Measurements from ENCODE around the gene RCAN1.

Gene RCAN1

DNA sequence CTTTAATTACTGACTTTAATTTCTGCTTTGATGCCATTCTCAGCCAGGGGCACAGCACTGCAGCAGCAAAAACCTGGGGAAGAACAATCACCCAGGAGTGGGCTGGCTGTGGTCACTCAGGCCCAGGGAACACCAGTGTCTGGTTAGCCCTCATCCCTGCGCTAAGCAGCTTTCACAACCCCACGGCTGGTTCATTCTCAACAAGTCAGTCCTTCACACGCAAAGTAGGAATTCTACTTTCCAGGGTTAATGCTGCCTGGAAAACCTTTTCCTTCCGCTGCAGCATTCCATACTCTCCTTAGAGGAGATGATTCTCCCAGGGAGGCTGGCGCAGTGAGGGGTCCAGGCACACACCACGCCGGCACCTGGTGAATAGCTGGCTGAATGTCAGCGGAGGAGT is 78.6 kb downstream of the RCAN1 start:
- no peak for DNase-seq

GRCh38 chr21:34535886-34536285 is 79.0 kb downstream of the RCAN1 start:
- no peak for DNase-seq

GRCh38 chr21:34534522-34534921 is 80.4 kb downstream of the RCAN1 start:
- no peak for DNase-seq

GRCh38 chr21:34533938-34534337 is 81.0 kb downstream of the RCAN1 start:
- no peak for DNase-seq

GRCh38 chr21:34531399-34531798 is 83.5 kb downstream of the RCAN1 start:
- DNase-seq: no peak

GRCh38 chr21:34530261-34530660 is 84.7 kb downstream of the RCAN1 start:
- DNase-seq: no peak

DNA sequence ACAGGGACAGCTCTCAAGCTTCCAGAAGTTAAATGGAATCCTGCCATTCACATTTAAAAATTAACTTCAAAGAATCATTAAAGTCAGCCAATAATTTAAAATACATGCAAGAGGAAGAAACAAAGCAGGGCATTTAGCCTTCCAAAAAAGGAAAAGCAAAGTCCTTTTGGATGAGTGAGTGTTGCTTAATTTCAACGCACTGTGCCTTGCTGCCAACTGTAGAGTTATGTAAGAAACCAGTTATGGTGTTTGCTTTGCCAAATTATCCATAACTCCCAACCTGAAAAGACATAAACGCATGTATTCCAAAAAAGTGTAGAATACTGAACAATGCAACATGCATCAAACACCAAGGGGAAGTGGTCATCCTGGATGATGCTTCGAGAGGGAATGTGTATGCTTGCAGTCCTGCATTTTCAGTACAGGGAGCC is 86.8 kb downstream of the RCAN1 start:
- no peak for DNase-seq

GRCh38 chr21:34526618-34527290 is 88.2 kb downstream of the RCAN1 start:
- DNase-seq: peak; percentile 6

DNA sequence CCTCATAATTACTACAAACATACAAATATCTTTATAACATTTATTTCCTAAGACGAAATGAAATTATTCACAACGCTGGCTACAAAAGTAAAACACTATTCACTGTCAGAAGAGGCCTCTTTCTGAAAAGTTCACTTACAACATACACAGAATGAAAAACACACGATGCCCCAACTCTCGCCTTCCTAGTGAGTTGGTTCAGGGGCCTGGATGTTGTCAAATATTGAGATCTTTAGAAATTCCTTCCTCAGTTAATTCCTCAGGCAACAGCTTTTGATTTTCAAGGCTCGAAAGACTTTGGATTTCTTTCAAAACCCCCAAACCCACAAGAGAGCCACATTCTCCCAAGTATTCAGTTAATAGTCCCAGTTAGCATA is 88.7 kb downstream of the RCAN1 start:
- no peak for DNase-seq

GRCh38 chr21:34524646-34525601 is 90.0 kb downstream of the RCAN1 start:
- DNase-seq: no peak

- DNase-seq: no peak
Observed at GRCh38 chr21:34523019-34523555, 91.8 kb downstream of the RCAN1 start.

- no peak for DNase-seq
Observed at GRCh38 chr21:34522284-34522683, 92.6 kb downstream of the RCAN1 start.

DNA sequence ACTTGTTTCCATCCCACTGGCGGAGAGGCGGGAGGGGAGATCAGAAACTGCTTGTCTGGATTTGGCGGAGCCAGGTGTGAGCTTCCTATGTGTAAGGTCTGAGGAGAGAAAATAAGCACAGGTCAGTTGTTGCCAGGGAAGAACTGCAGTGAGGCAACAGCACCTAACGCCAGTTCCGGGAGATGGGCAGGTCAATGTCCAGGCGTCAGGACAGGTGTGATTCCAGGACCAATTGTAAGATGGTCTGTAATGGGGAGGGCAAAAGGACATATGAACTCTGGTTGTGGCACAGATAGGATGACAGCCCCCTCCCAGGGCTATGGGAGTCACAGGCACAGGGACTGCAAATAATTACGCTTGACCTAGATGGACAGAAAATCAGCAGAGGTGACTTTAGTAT is 93.4 kb downstream of the RCAN1 start:
- no peak for DNase-seq

DNA sequence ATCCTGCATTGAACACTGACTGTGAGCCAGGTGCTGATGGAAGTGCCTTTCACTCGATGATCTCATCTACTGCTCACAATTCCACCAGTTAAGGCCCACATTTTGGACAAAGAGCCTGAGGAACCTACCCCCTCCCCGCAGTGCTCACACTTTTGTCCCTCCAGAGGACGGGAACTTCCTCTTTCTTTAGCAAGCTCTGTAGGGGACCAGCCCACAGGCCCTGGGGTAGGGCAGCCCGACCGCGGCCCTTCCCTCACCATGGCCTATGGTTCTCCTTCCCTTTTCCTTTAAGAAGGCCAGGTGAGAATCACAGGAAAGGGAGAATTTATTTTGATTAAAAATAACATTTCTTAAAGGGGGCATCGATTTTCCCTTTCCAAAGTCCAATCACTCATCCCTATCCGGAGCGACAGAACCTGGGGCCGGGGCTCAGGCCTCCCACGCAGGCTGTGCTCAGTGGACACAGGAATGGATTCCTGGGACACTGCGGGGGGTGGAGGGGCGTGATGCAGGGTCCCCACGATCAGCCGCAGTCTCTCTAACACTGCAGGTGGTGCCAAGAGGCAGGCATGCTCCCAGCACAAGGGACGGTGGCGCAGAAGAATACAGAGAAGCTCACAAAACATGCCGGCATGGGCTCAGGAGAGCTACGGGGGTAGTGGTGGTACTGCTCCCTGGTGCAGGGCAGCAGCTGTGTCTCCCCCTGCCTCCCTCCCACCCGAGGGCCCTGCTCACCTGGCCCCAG is 94.0 kb downstream of the RCAN1 start:
- no peak for DNase-seq

GRCh38 chr21:34520281-34520680 is 94.6 kb downstream of the RCAN1 start:
- DNase-seq: no peak

GRCh38 chr21:34519694-34520093 is 95.2 kb downstream of the RCAN1 start:
- no peak for DNase-seq

GRCh38 chr21:34519016-34519415 is 95.9 kb downstream of the RCAN1 start:
- DNase-seq: no peak

DNA sequence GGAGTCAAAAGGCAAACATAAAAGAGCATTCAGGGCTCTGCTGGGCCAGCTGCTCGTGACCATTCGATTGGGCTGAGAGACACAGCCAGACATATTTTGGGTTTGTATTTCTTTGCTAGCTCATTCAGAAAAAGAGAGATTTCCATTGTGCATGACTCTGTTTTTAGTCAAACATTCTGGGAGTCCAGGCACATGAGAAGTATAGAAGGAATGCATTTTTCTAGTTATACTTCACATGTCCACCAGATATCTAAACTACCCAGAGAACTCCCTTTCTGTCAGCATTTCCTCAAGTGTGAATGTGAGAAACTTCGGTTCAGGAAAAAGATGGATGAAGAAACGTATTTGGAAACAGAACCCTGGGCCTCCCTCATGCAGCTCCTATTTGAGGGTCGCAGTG is 96.6 kb downstream of the RCAN1 start:
- no peak for DNase-seq

GRCh38 chr21:34517491-34518245 is 97.2 kb downstream of the RCAN1 start:
- peak; percentile 9 for DNase-seq

- no peak for DNase-seq
Observed at GRCh38 chr21:34517039-34517438, 97.9 kb downstream of the RCAN1 start.

DNA sequence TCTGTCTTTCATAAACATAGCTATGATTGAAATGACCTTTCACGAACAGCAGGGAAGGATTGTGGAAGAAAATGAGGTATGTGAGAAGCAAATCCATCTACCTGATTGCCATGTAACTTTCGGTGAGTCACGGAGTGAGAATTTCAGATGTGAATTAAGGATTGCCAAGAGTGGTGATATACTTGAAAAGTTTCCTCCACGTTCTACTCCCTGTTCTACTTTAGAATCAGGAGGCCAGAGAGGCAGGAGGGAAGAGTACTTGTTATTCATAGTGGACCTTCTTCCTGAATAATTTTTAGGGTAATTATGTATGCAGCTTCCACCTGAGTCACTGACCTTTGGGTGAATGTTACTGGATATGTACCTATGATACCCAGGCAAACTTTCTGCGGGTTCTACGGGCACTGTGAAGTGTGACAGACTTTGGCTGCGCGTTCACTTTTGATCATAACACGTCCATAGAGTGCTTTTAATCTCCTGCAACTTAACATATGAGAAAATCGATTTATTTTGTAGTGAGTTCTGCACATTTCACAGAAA is 100.3 kb downstream of the RCAN1 start:
- no peak for DNase-seq

DNA sequence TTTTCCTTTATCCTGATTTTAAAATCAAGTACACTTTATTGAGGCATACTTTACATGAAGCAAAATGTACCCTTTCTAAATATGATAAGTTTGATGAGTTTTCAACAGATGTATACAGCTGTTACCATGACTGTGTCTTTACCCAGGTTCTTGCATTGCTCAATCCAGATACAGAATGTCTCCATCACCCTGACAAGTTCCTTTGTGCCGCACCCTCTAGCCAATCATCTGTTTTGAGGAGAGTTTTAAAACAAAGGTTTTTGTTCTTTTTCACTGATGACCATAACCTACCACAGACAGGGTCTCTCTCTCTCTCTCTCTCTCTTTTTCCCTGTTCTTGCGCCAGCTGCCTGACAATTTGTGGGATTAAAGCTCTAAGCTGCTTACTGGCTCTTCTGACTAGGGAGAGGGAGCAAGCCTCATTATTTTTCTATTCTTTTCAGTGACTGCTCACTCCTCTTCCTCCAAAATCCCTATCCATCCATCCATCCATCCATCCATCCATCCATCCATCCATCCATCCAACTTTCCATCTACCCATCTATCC is 101.7 kb downstream of the RCAN1 start:
- no peak for DNase-seq

Measured in CD4-positive, alpha-beta T cell treated with Interleukin-21 for 1 hour (primary cell).